IMR-90 (cell line): ENCODE results near the gene GPRC5D. TPM values are rescaled to one million over a fixed set of nuclear protein-coding genes. Genes with fewer than 3 reads are reported as not detected.

Source experiments
- ATAC-seq: fragments of 200-7000 bp; cut with Tn5 transposase; 2 replicates; pipeline ENCODE4 v1.9.1; 2020; ENCODE audit warnings: low read depth, mild to moderate bottlenecking, moderate library complexity
- BruUV-seq: library from RNA; stranded (reverse); fragments of 400-500 nt; replicated peaks from 2 replicates; lab custom pipeline; 2021; lab: Mats Ljungman, UMichigan
- CTCF ChIA-PET: fragments of 300-600 bp; formaldehyde crosslinking; extraction: SDS; loops from one replicate; lab custom pipeline; 2021; ENCODE audit warnings: antibody characterized with exemption; lab: Yijun Ruan, JAX
- POLR2A ChIA-PET: fragments of 300-600 bp; sonication (Branson Sonifier 250); formaldehyde crosslinking; loops from one replicate; lab custom pipeline; 2022; ENCODE audit warnings: antibody characterized with exemption; ENCODE audit not compliant: unreplicated experiment; lab: Charles Lee
- DNase-seq: peaks from one replicate; pipeline ENCODE4 v3.0.0; 2013
- H2AFZ ChIP-seq: replicated peaks from 2 replicates; pipeline ENCODE3; 2013; ENCODE audit warnings: low read length, mild to moderate bottlenecking; ENCODE audit not compliant: poor library complexity
- H2AK5ac ChIP-seq: 2 replicates; pipeline ENCODE4 v1.6.1; 2013; ENCODE audit warnings: low read depth, low read length, inconsistent platforms
- H2AK9ac ChIP-seq: replicated peaks from 2 replicates; pipeline ENCODE3; 2013; ENCODE audit warnings: mild to moderate bottlenecking, low read depth, low read length, moderate library complexity; ENCODE audit not compliant: poor library complexity
- H2BK120ac ChIP-seq: 2 replicates; pipeline ENCODE4 v1.6.1; 2013; ENCODE audit warnings: low read depth, low read length, inconsistent platforms
- H2BK15ac ChIP-seq: 3 replicates; pipeline ENCODE4 v1.6.1; 2013; ENCODE audit warnings: low read depth, low read length, inconsistent platforms
- H2BK20ac ChIP-seq: 2 replicates; pipeline ENCODE4 v1.6.1; 2013; ENCODE audit warnings: low read depth, mild to moderate bottlenecking, inconsistent platforms, low read length, moderate library complexity
- H2BK5ac ChIP-seq: 2 replicates; pipeline ENCODE4 v1.6.1; 2013; ENCODE audit warnings: mild to moderate bottlenecking, low read depth, low read length, inconsistent platforms; ENCODE audit not compliant: poor library complexity, severe bottlenecking
- H3K14ac ChIP-seq: replicated peaks from 2 replicates; pipeline ENCODE4 v1.6.1; 2013; ENCODE audit warnings: low read depth, low read length, inconsistent platforms
- H3K18ac ChIP-seq: 2 replicates; pipeline ENCODE4 v1.6.1; 2013; ENCODE audit warnings: low read depth, low read length, control low read depth
- H3K23ac ChIP-seq: 2 replicates; pipeline ENCODE4 v1.6.1; 2013; ENCODE audit warnings: low read depth, low read length, inconsistent platforms
- H3K27ac ChIP-seq: 2 replicates; pipeline ENCODE4 v1.5.1; 2013; ENCODE audit warnings: mild to moderate bottlenecking, control low read depth, low read length; ENCODE audit not compliant: insufficient read depth
- H3K27me3 ChIP-seq: 2 replicates; pipeline ENCODE4 v1.6.1; 2013; ENCODE audit warnings: low read length; ENCODE audit not compliant: control insufficient read depth, insufficient read depth
- H3K36me3 ChIP-seq: 2 replicates; pipeline ENCODE4 v1.6.1; 2013; ENCODE audit warnings: low read length, mixed read lengths; ENCODE audit not compliant: control insufficient read depth, insufficient read depth
- H3K4ac ChIP-seq: 2 replicates; pipeline ENCODE4 v1.6.1; 2013; ENCODE audit warnings: low read depth, low read length, inconsistent platforms
- H3K4me1 ChIP-seq: 2 replicates; pipeline ENCODE4 v1.6.1; 2013; ENCODE audit warnings: low read length, mixed read lengths; ENCODE audit not compliant: control insufficient read depth, insufficient read depth
- H3K4me2 ChIP-seq: 2 replicates; pipeline ENCODE4 v1.6.1; 2013; ENCODE audit warnings: low read depth, mild to moderate bottlenecking, control low read depth, low read length, moderate library complexity
- H3K4me3 ChIP-seq: 2 replicates; pipeline ENCODE4 v1.5.1; 2013; ENCODE audit warnings: low read depth, mild to moderate bottlenecking, control low read depth, low read length, moderate library complexity; ENCODE audit not compliant: insufficient read depth
- H3K56ac ChIP-seq: 2 replicates; pipeline ENCODE4 v1.6.1; 2013; ENCODE audit warnings: low read length, inconsistent platforms; ENCODE audit not compliant: insufficient read depth; ENCODE audit errors: extremely low read depth
- H3K79me1 ChIP-seq, 2 experiments: 2 replicates each; pipeline ENCODE4 v1.6.1; 2013; ENCODE audit warnings: low read length in 2 of 2, inconsistent platforms in 1 of 2, low read depth in 1 of 2
- H3K9ac ChIP-seq: 2 replicates; pipeline ENCODE4 v1.6.1; 2013; ENCODE audit warnings: low read depth, low read length, control low read depth
- H3K9me1 ChIP-seq: 2 replicates; pipeline ENCODE4 v1.6.1; 2013; ENCODE audit warnings: low read length, inconsistent platforms; ENCODE audit not compliant: insufficient read depth
- H3K9me3 ChIP-seq: 2 replicates; pipeline ENCODE4 v1.6.1; 2013; ENCODE audit warnings: low read length; ENCODE audit not compliant: control insufficient read depth, insufficient read depth
- H4K20me1 ChIP-seq: 2 replicates; pipeline ENCODE4 v1.6.1; 2013; ENCODE audit warnings: low read length, inconsistent platforms; ENCODE audit not compliant: insufficient read depth
- H4K5ac ChIP-seq: 2 replicates; pipeline ENCODE4 v1.6.1; 2013; ENCODE audit warnings: mild to moderate bottlenecking, low read depth, low read length, control low read depth
- H4K8ac ChIP-seq, 2 experiments: 2 replicates each; pipeline ENCODE4 v1.6.1; 2013; ENCODE audit warnings: low read depth in 2 of 2, low read length in 2 of 2, control low read depth in 1 of 2, inconsistent platforms in 1 of 2
- H4K91ac ChIP-seq: 2 replicates; pipeline ENCODE4 v1.6.1; 2013; ENCODE audit warnings: low read depth, low read length, inconsistent platforms; ENCODE audit not compliant: insufficient read depth
- CHD1 ChIP-seq: IDR thresholded peaks from 2 replicates; pipeline ENCODE4 v1.6.1; 2012; ENCODE audit warnings: low read depth, low read length, improper control_type of control experiment
- MAFK ChIP-seq: IDR thresholded peaks from 2 replicates; pipeline ENCODE4 v1.6.1; 2012; ENCODE audit warnings: low read depth, low read length, improper control_type of control experiment
- MXI1 ChIP-seq: IDR thresholded peaks from 2 replicates; pipeline ENCODE4 v1.6.1; 2012; ENCODE audit warnings: low read depth, mild to moderate bottlenecking, low read length, moderate library complexity, borderline replicate concordance
- NFE2L2 ChIP-seq: fragments of 150-350 bp; IDR thresholded peaks from 2 replicates; pipeline ENCODE4 v1.6.1; 2016; ENCODE audit warnings: low read depth, mild to moderate bottlenecking, low read length
- RCOR1 ChIP-seq: IDR thresholded peaks from 2 replicates; pipeline ENCODE4 v1.6.1; 2012; ENCODE audit warnings: mild to moderate bottlenecking, low read length, improper control_type of control experiment; ENCODE audit not compliant: insufficient replicate concordance
- SMC3 ChIP-seq: fragments of 150-350 bp; IDR thresholded peaks from 2 replicates; pipeline ENCODE4 v1.6.1; 2016; ENCODE audit warnings: low read depth, mild to moderate bottlenecking, antibody characterized with exemption, low read length, moderate library complexity
- dilution Hi-C: fragments of 300-500 bp; cut with HindIII; formaldehyde crosslinking; loops from one replicate; pipeline ENCODE4 v1.14.3; 2018; ENCODE audit warnings: low sequenced_read_pairs; ENCODE audit not compliant: unreplicated experiment
- in situ Hi-C: fragments of 300-500 bp; cut with MboI; formaldehyde crosslinking; loops from 3 replicates; pipeline ENCODE4 v1.14.3; 2019; ENCODE audit warnings: low sequenced_read_pairs, inconsistent platforms, mixed read lengths
- intact Hi-C: fragments of 100-400 bp; cut with micrococcal nuclease; formaldehyde crosslinking; loops from 2 replicates; pipeline ENCODE4 v1.10.0; 2022
- polyA plus RNA-seq, 3 experiments: library from polyadenylated mRNA; depleted of rRNA; stranded (reverse); fragments of >200 nt; gene quantifications; 2 replicates each; pipeline ENCODE4 v1.2.3, GENCODE V29; 2012; ENCODE audit warnings: low replicate concordance in 1 of 3
- total RNA-seq: library from RNA; depleted of rRNA; stranded (reverse); fragments of >200 nt; gene quantifications from 2 replicates; pipeline ENCODE4 v1.2.3, GENCODE V29; 2012
- TF ChIP-seq, protein P1 (sequence below): fragments of 150-350 bp; IDR thresholded peaks from 2 replicates; pipeline ENCODE4 v1.6.1; 2016; ENCODE audit warnings: low read depth, mild to moderate bottlenecking, low read length, moderate library complexity, borderline replicate concordance
- TF ChIP-seq, protein P2 (sequence below): conservative IDR thresholded peaks from 2 replicates; pipeline ENCODE4 v1.5.1; 2012; ENCODE audit warnings: mild to moderate bottlenecking, low read depth, low read length, improper control_type of control experiment

The GPRC5D gene
- total and polyA plus RNA-seq, 2 of the 4 experiments (the other 2 are of a cell fraction) = not detected

GRCh38 chr12:12945591-12945990 is 6.4 kb downstream of the GPRC5D start:
- Histone ChIP-seq H3K36me3 (peaks cover 2% of the 10 kb centered on the region), H2BK120ac (no peak overlapping the region), H2BK15ac (no peak overlapping the region), H3K27ac (no peak overlapping the region), H4K5ac (no peak overlapping the region), H3K9ac (no peak overlapping the region), H4K20me1 (no peaks in the 10 kb centered on the region), H2BK20ac (no peak overlapping the region), H3K79me1 (no peaks in the 10 kb centered on the region), H3K14ac (no peak overlapping the region), H3K56ac (no peak overlapping the region), H3K4me1 (peaks cover 2% of the 10 kb centered on the region; the same call in 1 of the 2 replicates), H4K91ac (no peak overlapping the region), H2AK9ac (no peak overlapping the region), H3K9me3 (no peaks in the 10 kb centered on the region), H4K8ac (no peak overlapping the region), H2AFZ (no peak overlapping the region), H3K4ac (no peak overlapping the region), H3K27me3 (no peaks in the 10 kb centered on the region), H3K18ac (no peak overlapping the region), H3K4me3 (no peak overlapping the region), H3K23ac (no peak overlapping the region), H3K9me1 (0 out of 2 replicates have a peak, but pooled peaks cover 6% of the 10 kb centered on the region), H3K4me2 (no peak overlapping the region), H2AK5ac (no peak overlapping the region), H2BK5ac (no peak overlapping the region)
- in situ Hi-C loops (no loop called here), intact Hi-C loops (no loop called here), dilution Hi-C loops (no loop called here)
- DNase-seq (no peak), ATAC-seq (no peak)
- TF ChIP-seq MAFK (peak; percentile 32; the same call in 1 of the 2 replicates), CHD1 (no peak), MXI1 (no peak), SMC3 (no peak), RCOR1 (no peak), NFE2L2 (no peak)
- TF ChIP-seq, protein P1, sequence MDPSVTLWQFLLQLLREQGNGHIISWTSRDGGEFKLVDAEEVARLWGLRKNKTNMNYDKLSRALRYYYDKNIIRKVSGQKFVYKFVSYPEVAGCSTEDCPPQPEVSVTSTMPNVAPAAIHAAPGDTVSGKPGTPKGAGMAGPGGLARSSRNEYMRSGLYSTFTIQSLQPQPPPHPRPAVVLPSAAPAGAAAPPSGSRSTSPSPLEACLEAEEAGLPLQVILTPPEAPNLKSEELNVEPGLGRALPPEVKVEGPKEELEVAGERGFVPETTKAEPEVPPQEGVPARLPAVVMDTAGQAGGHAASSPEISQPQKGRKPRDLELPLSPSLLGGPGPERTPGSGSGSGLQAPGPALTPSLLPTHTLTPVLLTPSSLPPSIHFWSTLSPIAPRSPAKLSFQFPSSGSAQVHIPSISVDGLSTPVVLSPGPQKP = no peak
- TF ChIP-seq, protein P2, sequence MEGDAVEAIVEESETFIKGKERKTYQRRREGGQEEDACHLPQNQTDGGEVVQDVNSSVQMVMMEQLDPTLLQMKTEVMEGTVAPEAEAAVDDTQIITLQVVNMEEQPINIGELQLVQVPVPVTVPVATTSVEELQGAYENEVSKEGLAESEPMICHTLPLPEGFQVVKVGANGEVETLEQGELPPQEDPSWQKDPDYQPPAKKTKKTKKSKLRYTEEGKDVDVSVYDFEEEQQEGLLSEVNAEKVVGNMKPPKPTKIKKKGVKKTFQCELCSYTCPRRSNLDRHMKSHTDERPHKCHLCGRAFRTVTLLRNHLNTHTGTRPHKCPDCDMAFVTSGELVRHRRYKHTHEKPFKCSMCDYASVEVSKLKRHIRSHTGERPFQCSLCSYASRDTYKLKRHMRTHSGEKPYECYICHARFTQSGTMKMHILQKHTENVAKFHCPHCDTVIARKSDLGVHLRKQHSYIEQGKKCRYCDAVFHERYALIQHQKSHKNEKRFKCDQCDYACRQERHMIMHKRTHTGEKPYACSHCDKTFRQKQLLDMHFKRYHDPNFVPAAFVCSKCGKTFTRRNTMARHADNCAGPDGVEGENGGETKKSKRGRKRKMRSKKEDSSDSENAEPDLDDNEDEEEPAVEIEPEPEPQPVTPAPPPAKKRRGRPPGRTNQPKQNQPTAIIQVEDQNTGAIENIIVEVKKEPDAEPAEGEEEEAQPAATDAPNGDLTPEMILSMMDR = no peak
- ChIA-PET POLR2A (no interaction called here), CTCF (no interaction called here)
- no TSS peak for BruUV-seq
